ACHN (cell line): ENCODE results near the gene UBQLN1.

Experiments
- DNase-seq: peaks from one replicate; pipeline ENCODE4 v3.0.0-alpha.2; 2015
- in situ Hi-C: cut with HindIII; loops from 2 replicates; pipeline ENCODE4 v1.10.0; 2017; ENCODE audit warnings: low sequenced_read_pairs, low pct_ligation_motif_present, low pct_unique_long_range_greater_than_20kb

Gene UBQLN1

DNA sequence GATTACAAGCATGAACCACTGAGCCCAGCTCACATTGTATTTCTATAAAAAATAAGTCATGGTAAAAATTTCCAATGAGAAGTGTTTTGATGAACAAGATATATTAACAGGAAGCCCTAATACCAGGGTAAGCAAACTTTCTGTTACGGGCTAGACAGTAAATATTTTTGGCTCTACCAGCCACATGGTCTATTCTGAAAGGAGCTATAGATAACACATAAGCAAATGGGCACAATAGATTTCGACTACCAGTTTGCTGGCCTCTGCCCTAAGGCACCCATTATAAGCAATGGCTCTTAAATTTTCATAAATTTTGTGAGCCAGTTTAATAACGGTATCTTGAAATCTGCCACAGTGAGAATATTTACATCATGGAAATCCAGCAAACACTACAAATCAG is 8.1 kb downstream of the UBQLN1 start:
- in situ Hi-C loops, result no loop called here
- DNase-seq, result no peak

DNA sequence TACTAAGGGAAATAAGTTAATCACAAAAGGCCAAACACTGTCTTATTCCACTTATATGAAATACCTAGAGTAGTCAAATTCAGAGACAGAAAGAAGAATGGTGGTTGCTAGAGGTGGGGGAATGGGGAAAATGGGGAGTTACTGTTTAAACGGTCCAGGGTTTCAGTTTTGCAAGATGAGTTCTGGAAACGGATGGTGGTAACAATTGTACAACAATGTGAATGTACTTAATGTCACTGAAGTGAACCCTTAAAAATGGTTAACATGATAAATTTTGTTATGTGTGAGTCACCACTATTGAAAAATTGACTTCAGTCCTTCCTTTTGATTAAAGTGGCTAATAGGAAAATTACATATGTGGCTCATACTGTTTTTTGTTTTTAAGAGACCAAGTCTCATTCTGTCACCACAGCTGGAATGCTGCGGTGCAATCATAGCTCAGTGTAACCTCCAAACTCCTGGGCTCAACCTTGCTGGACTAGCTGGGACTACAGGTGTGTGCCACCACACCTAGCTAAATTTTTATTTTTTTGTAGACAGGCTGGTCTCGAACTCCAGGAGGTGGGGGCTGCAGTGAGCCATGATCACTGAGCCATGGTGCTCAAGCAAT is 8.7 kb downstream of the UBQLN1 start:
- DNase-seq, result no peak
- in situ Hi-C loops, result no loop called here

- in situ Hi-C loops, result no loop called here
- DNase-seq, result no peak
Measured at GRCh38 chr9:83691492-83691891, 16.3 kb downstream of the UBQLN1 start.

GRCh38 chr9:83688921-83689320 is 18.8 kb downstream of the UBQLN1 start:
- in situ Hi-C loops, result no loop called here
- no peak for DNase-seq

DNA sequence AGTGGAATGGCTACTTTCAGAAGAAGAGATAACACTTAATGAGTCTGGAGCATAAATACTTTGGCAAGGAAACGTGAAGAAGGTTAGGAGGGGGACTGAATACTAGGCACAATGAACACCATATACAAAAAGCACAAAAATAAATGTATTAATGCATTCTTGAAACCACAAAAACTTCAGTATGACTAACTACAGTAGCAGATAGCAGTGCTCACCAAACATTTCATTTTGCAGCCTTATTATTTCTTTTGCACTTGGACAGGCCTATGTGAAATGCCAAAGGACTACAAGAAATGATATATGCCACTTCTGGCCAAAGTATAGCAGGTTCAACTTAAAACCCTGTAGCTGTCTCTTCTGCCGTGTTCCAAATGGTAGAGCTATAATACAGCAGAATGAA is 26.3 kb downstream of the UBQLN1 start:
- in situ Hi-C loops, result no loop called here
- DNase-seq, result no peak

- DNase-seq, result no peak
- in situ Hi-C loops, result no loop called here
Measured at GRCh38 chr9:83680233-83680632, 27.5 kb downstream of the UBQLN1 start.

DNA sequence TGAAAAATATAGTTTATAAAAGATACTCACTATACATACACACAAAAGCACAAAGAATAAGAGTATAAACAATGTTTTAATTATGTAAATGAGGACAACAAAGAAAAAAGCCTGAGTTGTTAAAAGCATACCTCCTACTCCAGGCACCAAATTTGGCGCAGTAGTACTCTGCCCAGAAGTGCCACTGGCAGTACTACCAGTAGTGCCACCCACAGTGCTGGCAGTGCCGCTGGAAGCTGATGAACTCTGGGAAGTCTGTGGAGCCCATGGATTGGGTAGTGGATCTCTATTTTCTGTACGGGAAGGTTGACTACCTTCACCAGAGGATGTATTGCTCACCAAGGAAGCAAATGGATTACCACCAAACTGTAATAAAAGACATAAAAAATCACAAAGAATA is 30.2 kb downstream of the UBQLN1 start:
- in situ Hi-C loops, result no loop called here
- DNase-seq, result no peak

DNA sequence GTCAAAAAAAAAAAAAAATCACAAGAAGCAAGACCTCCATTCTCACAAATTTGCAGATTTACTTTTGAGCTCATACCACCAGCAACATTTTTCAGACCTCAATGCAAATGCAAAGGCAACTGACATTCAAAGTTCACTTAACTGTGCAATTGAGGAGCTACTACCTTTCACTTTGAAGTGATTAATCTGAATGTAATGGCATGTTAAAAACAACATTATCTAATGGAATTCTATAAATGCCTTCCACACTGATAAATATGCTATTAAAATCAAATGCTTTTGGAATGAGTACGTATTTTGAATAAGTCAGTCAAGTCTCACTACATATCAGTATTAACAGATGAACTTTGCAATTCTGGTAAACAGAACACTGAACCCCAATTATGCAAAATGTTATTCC is 32.3 kb downstream of the UBQLN1 start:
- no peak for DNase-seq
- in situ Hi-C loops, result no loop called here

DNA sequence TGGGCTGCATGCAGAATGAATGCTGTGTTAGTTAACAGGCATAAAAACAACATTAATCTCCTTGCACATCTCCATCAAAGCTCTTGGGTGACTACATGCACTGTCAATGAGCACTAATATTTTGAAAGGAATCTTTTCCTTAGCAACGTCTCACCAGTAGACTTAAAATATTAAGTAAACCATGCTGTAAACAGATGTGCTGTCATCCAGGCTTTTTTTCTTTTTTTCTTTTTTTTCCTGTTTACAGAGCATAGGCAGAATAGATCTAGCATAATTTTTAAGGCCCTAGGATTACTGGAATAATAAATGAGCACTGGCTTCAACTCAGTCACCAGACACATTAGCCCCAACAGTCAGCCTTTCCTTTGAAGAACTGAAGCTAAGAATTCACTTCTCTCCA is 36.3 kb downstream of the UBQLN1 start:
- in situ Hi-C loops, result no loop called here
- no peak for DNase-seq

GRCh38 chr9:83670381-83670780 is 37.4 kb downstream of the UBQLN1 start:
- in situ Hi-C loops, result no loop called here
- DNase-seq, result no peak

- in situ Hi-C loops, result no loop called here
- no peak for DNase-seq
Measured at GRCh38 chr9:83669067-83669466, 38.7 kb downstream of the UBQLN1 start.

DNA sequence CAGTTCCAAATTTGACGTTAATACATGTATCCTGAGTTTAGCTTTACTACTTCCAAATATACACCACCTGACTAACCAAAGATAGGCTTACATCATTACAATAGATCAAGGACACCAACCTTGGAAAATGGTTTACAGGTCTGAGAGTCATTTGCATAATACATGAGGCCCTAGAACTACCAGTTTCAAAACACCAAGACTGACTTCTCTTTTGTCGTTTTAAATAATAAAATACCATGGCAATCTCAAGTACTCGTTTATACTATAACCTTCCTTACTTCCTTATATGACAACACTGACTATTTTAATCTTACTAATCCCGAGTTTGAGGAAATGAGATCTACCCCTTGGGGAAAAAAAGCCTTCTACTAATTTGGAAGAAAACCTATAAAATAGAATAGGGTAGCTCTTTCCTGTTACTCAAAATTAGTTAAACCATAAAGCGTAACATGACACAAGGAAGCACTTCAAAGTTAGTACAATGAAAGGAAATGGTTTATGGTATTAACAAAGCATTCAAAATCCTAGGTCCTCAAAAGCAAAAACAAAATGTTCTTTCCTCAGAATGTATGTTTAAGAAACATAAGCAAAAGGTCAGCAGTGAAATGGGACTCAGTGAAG is 42.1 kb downstream of the UBQLN1 start:
- no peak for DNase-seq
- in situ Hi-C loops, result no loop called here

DNA sequence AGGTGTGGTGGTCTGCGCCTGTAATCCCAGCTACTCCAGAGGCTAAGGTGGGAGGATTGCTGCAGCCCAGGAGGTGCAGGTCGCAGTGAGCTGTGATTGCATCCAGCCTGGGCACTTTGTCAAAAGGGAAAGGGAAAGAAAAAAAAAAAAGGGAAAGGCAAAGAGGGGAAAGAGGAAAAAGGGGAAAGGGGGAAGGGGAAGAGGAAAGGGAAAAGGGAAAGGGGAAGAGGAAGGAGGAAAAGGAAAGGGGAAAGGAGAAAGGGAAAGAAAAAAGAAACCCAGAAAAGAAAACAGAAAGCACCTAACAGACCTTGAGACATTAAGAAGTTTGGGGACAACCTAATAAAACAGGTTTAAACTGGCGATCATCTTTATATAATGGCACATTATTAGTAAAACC is 44.8 kb downstream of the UBQLN1 start:
- in situ Hi-C loops, result no loop called here
- DNase-seq, result no peak

GRCh38 chr9:83656952-83657351 is 50.8 kb downstream of the UBQLN1 start:
- in situ Hi-C loops, result no loop called here
- DNase-seq, result no peak

DNA sequence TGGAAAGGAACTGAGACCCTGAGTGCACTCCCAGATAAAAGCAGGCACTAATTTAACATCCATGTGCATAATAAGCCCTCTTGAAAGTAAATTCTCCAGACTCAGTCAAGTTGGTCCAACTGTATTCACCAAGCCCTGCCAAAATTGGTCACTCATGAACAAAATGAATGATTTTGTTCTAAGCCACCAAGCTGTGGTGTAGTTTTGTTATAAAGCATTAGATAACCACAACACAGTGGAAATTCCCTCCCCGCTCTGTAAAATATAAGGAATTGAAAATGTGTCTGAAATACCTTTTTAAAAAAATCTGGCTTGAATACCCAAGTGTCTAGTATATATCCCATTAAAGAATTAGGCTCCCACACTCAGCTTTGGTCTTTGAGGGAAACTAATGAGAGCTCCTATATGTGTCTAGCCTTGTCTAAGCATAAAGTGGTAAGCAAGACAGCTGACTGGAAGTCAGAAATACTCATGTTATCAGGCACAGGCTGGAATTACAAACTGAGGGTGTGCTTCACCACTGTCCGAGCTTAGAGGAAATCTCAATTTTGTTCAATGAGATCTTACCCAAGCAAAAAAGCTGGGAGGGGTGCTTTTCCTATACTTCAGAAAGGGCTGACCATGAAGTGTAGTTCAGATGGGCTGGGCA is 51.6 kb downstream of the UBQLN1 start:
- DNase-seq, result no peak
- in situ Hi-C loops, result no loop called here

GRCh38 chr9:83655433-83655832 is 52.3 kb downstream of the UBQLN1 start:
- DNase-seq, result no peak
- in situ Hi-C loops, result no loop called here

- in situ Hi-C loops, result no loop called here
- DNase-seq, result no peak
Measured at GRCh38 chr9:83652433-83652832, 55.3 kb downstream of the UBQLN1 start.

DNA sequence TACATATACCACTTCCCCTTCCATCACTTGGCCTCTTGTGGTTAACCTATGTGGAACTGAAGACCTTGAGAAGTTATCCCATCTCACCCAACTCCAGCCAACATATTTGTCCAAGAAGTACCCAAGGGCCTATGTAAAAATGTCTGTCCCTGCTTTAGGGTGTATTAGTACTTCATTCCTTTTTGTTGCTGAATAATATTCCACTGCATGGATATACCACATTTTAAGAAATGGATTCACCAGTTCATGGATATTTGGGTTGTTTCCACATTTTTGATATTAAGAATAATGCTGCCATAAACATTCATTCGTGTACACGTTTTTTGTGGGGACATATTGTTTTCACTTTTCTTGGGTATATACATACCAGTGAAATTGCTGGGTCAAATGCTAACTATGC is 56.2 kb downstream of the UBQLN1 start:
- in situ Hi-C loops, result no loop called here
- DNase-seq, result no peak

- DNase-seq, result no peak
Measured at GRCh38 chr9:83649515-83649914, 58.2 kb downstream of the UBQLN1 start.

GRCh38 chr9:83649080-83649479 is 58.7 kb downstream of the UBQLN1 start:
- in situ Hi-C loops, result no loop called here

More at GRCh38 chr9:83649515-83649914, 58.2 kb downstream of the UBQLN1 start:
- in situ Hi-C loops, result no loop called here

More at GRCh38 chr9:83649080-83649479, 58.7 kb downstream of the UBQLN1 start:
- peak; percentile 53 for DNase-seq
